Stimulated activated CD4-positive, alpha-beta T cell treated with anti-CD3 and anti-CD28 coated beads, Interleukin-2, amount 100 ng/mL, for 48 hours (primary cell): ENCODE measurements around the gene HIRIP3.

Experiments
- DNase-seq, 2 donors: peaks; one replicate each; pipeline ENCODE4 v3.0.0-alpha.2; 2020

HIRIP3 gene

DNA sequence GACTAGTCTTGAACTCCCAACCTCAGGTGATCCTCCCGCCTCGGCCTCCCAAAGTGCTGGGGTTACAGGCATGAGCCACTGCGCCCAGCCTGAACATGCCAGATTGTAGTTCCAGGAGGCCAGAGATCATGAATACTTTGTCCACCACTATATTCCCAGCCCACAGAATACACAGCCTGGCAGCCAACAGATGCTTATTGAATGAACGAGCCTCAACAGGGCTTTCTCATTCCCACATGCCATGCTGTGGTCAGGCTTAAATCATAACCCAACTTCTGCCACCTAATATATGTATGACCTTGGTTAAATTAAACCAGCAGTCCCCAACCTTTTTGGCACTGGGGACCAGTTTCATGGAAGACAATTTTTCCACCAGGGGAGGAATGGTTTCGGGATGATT lies 36.7 kb downstream of the HIRIP3 start:
- DNase-seq: no peak

- DNase-seq: no peak
Observed at GRCh38 chr16:29951625-29952365, 43.6 kb downstream of the HIRIP3 start.

DNA sequence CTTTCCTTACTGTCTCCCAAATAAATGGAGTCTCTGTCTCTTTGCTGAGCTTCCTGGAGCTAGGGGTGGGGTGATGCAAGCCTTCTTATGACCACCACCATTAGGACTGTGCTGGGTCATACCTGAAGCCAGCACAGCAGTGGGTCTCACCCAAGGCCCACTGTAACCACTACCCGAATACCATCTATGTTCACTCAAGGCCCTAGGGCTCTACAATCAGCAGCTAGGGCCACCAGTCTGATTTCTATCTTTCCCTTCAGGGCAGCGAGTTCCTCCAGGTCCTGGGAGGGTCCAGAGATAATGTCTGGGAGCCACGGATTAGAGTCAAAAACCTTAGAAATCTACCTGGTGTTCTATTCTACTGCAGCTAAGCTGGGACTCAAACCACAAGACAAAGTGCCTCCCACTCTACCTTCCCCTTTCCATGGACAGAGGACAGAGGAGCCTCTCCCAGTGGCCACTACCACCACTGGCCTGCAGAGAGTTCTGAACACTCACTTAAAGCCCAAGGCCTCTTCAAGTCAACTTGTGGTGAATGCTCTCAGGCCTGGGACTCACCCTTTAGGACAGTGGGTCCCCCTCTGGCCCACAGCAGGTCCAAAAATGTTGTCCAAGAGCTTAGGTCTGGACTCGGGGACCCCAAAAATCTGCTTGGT lies 44.5 kb downstream of the HIRIP3 start:
- no peak for DNase-seq

DNA sequence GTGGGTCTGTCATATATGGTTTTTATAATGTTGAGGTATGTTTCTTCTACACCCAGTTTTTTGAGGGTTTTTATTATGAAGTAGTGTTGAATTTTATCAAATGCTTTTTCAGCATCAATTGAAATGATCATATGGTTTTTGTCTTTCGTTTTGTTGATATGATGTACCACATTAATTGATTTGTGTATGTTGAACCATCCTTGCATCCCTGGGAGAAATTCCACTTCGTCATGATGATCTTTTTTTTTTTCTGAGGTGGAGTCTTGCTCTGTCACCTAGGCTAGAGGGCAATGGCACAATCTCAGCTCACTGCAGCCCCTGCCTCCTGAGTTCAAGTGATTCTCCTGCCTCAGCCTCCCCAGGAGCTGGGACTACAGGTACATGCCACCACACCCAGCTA lies 47.5 kb downstream of the HIRIP3 start:
- DNase-seq: no peak

GRCh38 chr16:29943846-29944799 lies 51.3 kb downstream of the HIRIP3 start:
- no peak for DNase-seq
